Colonic mucosa (tissue), 4 donors: Measurements from ENCODE around the gene PROC. TPM values are rescaled to one million over a fixed set of nuclear protein-coding genes. Genes with fewer than 3 reads are reported as not detected.

Experiments
- DNase-seq: peaks from one replicate; pipeline ENCODE4 v3.0.0-alpha.2; 2020
- H3K27ac ChIP-seq: fragments of 200-600 bp; one replicate; pipeline ENCODE4 v1.8.0; 2021
- H3K27me3 ChIP-seq: fragments of 200-600 bp; one replicate; pipeline ENCODE4 v1.8.0; 2021
- H3K36me3 ChIP-seq: fragments of 200-600 bp; one replicate; pipeline ENCODE4 v1.8.0; 2021
- H3K4me1 ChIP-seq: fragments of 200-600 bp; one replicate; pipeline ENCODE4 v1.8.0; 2021; ENCODE audit warnings: mild to moderate bottlenecking
- H3K4me3 ChIP-seq: fragments of 200-600 bp; one replicate; pipeline ENCODE4 v1.8.0; 2021
- H3K9ac ChIP-seq, 2 donors: one replicate each; pipeline ENCODE4 v1.7.0; 2013; ENCODE audit warnings: control low read depth in 2 of 2, low read depth in 2 of 2, low read length in 2 of 2
- H3K9me3 ChIP-seq: fragments of 200-600 bp; one replicate; pipeline ENCODE4 v1.8.0; 2021
- intact Hi-C: fragments of 100-400 bp; cut with DNase I; formaldehyde crosslinking; loops from one replicate; pipeline ENCODE4 v1.14.1; 2022
- total RNA-seq, 2 donors: library from RNA; stranded (reverse); fragmentation: NEBNext Ultra II Directional in 1 of 2; extraction: Animal tissue kit (Norgen Biotek cat#: 25700) in 1 of 2; gene quantifications; one replicate each; pipeline ENCODE4 v1.2.1, GENCODE V29; 2021
- TF ChIP-seq, protein P1 (sequence below): fragments of 200-600 bp; IDR thresholded peaks from one replicate; pipeline ENCODE4 v1.8.0; 2022; ENCODE audit warnings: antibody characterized with exemption, mild to moderate bottlenecking
- donor health status: healthy.
- donor health status: DM: no; HTN: no; CAD: no.
- donor health status: DM: no; HTN: no; CAD: no.

PROC gene
- total RNA-seq, 2 donors from 2014 or later: 0.96 to 3.4 TPM

- no peak for DNase-seq
- intact Hi-C loops: no loop called here
- peak overlapping the region; percentile 16 for H3K4me3 ChIP-seq
These were observed 29.6 kb upstream of the PROC start for GRCh38 chr2:127388423-127389164.

GRCh38 chr2:127389778-127390435 is 28.3 kb upstream of the PROC start:
- Histone ChIP-seq H3K36me3 (no peaks in the 10 kb centered on the region), H3K9ac (no peak overlapping the region), H3K27ac (no peak overlapping the region), H3K9me3 (no peaks in the 10 kb centered on the region), H3K4me3 (no peak overlapping the region), H3K27me3 (no peaks in the 10 kb centered on the region), H3K4me1 (no peaks in the 10 kb centered on the region)
- intact Hi-C loops: no loop called here
- DNase-seq: no peak
- TF ChIP-seq, protein P1, sequence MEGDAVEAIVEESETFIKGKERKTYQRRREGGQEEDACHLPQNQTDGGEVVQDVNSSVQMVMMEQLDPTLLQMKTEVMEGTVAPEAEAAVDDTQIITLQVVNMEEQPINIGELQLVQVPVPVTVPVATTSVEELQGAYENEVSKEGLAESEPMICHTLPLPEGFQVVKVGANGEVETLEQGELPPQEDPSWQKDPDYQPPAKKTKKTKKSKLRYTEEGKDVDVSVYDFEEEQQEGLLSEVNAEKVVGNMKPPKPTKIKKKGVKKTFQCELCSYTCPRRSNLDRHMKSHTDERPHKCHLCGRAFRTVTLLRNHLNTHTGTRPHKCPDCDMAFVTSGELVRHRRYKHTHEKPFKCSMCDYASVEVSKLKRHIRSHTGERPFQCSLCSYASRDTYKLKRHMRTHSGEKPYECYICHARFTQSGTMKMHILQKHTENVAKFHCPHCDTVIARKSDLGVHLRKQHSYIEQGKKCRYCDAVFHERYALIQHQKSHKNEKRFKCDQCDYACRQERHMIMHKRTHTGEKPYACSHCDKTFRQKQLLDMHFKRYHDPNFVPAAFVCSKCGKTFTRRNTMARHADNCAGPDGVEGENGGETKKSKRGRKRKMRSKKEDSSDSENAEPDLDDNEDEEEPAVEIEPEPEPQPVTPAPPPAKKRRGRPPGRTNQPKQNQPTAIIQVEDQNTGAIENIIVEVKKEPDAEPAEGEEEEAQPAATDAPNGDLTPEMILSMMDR: no peak

More at GRCh38 chr2:127388423-127389164, 29.6 kb upstream of the PROC start:
- Histone ChIP-seq H3K9ac (peak overlapping the region; percentile 75 to 86), H3K36me3 (no peaks in the 10 kb centered on the region), H3K9me3 (no peaks in the 10 kb centered on the region), H3K4me1 (no peaks in the 10 kb centered on the region), H3K27ac (peak overlapping the region; percentile 100), H3K27me3 (no peaks in the 10 kb centered on the region)
- TF ChIP-seq, protein P1: no peak

DNA sequence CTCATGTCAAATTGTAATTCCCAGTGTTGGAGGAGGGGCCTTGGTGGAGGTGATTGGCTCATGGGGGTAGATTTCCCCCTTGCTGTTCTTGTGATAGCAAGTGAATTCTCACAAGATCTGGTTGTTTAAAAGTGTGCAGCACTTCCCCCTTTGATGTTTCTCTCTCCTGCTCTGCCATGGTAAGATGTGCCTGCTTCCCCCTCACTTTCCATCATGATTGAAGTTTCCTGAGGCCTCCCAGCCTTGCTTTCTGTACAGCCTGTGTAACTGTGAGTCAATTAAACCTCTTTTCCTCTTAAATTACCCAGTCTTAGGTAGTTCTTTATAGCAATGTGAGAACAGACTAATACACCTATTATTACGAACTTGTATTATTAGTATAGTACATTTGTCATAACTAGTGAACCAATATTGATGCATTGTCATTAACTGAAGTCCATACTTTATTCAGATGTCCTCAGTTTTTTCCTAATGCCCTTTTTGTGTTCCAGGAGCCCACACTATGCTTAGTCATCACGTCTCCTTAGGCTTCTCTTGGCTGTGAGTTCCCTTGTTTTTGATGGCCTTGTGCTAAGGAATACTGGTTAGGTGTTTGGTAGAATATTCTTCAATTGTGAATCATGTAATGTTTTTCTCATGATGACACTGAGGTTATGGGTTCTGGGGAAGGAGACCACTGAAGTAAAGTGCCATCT is 25.9 kb upstream of the PROC start:
- no peaks in the 10 kb centered on the region for H3K27me3 ChIP-seq
- H3K9me3 ChIP-seq: no peaks in the 10 kb centered on the region
- TF ChIP-seq, protein P1: no peak
- no peaks in the 10 kb centered on the region for H3K36me3 ChIP-seq
- no peak overlapping the region for H3K4me3 ChIP-seq
- H3K27ac ChIP-seq: no peak overlapping the region
- intact Hi-C loops: no loop called here
- no peak for DNase-seq
- no peak overlapping the region for H3K9ac ChIP-seq
- no peaks in the 10 kb centered on the region for H3K4me1 ChIP-seq

- no peak for DNase-seq
- TF ChIP-seq, protein P1: no peak
- Histone ChIP-seq H3K9ac (no peak overlapping the region), H3K27me3 (no peaks in the 10 kb centered on the region), H3K4me3 (no peak overlapping the region), H3K9me3 (no peaks in the 10 kb centered on the region), H3K4me1 (no peaks in the 10 kb centered on the region), H3K27ac (no peak overlapping the region), H3K36me3 (no peaks in the 10 kb centered on the region)
- intact Hi-C loops: no loop called here
These were observed 25.2 kb upstream of the PROC start for GRCh38 chr2:127392828-127393578.

DNA sequence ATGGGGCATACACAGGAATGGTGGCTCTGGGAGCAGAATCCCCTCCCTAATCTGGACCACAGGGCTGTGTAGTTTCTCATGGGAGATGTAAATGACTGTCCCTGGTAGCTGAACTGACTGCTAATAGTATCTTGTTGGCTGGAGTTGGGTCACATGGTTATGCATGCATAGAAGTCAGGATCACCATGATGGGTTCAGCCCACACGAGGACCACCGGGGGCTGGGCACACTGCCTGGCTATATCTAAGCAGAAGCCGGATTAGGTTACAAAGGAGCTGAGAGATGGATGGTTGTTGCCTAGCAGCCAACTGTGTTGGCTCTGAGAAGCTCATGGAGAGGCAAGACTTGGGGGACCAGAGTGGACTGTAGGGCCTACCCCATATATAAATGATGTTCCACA is 23.7 kb upstream of the PROC start:
- H3K4me3 ChIP-seq: no peak overlapping the region
- DNase-seq: no peak
- H3K36me3 ChIP-seq: no peaks in the 10 kb centered on the region
- no peak overlapping the region for H3K27ac ChIP-seq
- H3K9me3 ChIP-seq: no peaks in the 10 kb centered on the region
- H3K4me1 ChIP-seq: no peaks in the 10 kb centered on the region
- intact Hi-C loops: no loop called here
- no peaks in the 10 kb centered on the region for H3K27me3 ChIP-seq
- H3K9ac ChIP-seq: no peak overlapping the region
- TF ChIP-seq, protein P1: no peak
